ENCODE data around the gene MYT1.

Gene MYT1

GRCh38 chr20:64189530-64189966 lies 25.3 kb downstream of the MYT1 start:
- H3K27me3 ChIP-seq (ENCODE audit: control insufficient read depth in 1 of 2, insufficient read depth in 2 of 2, low read length in 2 of 2): peaks cover 5 to 8% of the 10 kb centered on the region in 2 donors

DNA sequence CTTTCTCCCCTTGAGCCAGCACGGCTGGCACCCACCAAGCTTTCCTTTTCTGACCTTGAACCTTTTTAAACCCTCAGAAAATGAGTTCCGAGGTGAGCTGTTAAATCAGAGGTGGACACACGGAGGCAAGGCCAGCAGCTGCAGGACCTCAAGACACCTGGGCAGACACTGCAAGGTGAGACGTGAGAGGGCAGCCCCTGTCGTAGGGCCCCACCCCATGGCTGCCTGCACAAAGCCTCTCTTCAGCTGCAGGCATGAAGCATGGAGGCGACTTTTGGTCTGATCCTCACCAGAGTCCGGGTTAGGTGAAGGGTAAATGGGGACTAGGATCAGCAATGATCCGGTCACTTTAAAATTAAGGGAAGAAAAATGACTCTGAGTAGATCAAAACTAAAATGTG lies 25.7 kb downstream of the MYT1 start:
- no peaks in the 10 kb centered on the region for H3K4me1 ChIP-seq (ENCODE audit: control insufficient read depth in 1 of 2, insufficient read depth in 2 of 2, low read length in 2 of 2)
- no peaks in the 10 kb centered on the region for H3K36me3 ChIP-seq (ENCODE audit: control insufficient read depth in 1 of 2, insufficient read depth in 2 of 2, low read length in 2 of 2)
- H3K27ac ChIP-seq (ENCODE audit: low read depth, low read length): no peak overlapping the region
- H3K27me3 ChIP-seq (ENCODE audit: control insufficient read depth in 1 of 2, insufficient read depth in 2 of 2, low read length in 2 of 2): peaks cover 5 to 8% of the 10 kb centered on the region in 2 donors
- H3K9me3 ChIP-seq (ENCODE audit: control insufficient read depth in 1 of 2, low read length in 2 of 2): no peaks in the 10 kb centered on the region
- no peak overlapping the region for H3K9ac ChIP-seq (ENCODE audit: low read depth in 1 of 2, low read length in 2 of 2)
- no peak overlapping the region for H3K4me3 ChIP-seq (ENCODE audit: low read depth in 1 of 2, low read length in 2 of 2)

More at GRCh38 chr20:64189530-64189966, 25.3 kb downstream of the MYT1 start:
- no peaks in the 10 kb centered on the region for H3K4me1 ChIP-seq (ENCODE audit: control insufficient read depth in 1 of 2, insufficient read depth in 2 of 2, low read length in 2 of 2)
- no peak overlapping the region for H3K9ac ChIP-seq (ENCODE audit: low read depth in 1 of 2, low read length in 2 of 2)
- no peaks in the 10 kb centered on the region for H3K9me3 ChIP-seq (ENCODE audit: control insufficient read depth in 1 of 2, low read length in 2 of 2)
- no peak overlapping the region for H3K27ac ChIP-seq (ENCODE audit: low read depth, low read length)
- no peak overlapping the region for H3K4me3 ChIP-seq (ENCODE audit: low read depth in 1 of 2, low read length in 2 of 2)
- H3K36me3 ChIP-seq (ENCODE audit: control insufficient read depth in 1 of 2, insufficient read depth in 2 of 2, low read length in 2 of 2): no peaks in the 10 kb centered on the region

DNA sequence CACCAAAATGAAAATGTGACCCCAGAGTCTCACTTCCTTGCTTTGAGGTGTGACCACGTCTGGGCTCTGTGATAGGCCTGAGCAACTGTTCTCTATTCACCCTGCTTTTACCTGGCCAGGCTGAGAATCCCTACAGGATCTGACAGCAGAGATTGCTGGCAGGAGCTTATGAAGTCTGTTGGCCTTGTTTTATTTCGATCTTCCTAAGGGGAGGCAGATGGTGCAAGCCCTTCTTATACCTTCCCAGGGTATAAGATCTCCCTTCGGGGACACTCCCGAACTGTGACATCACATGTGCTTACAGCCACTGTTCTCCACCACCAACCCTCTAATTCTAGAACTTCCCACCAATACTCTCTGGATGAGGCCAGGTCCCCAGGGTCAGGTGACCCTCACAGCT lies 26.8 kb downstream of the MYT1 start:
- H3K27ac ChIP-seq (ENCODE audit: low read depth, low read length): no peak overlapping the region

DNA sequence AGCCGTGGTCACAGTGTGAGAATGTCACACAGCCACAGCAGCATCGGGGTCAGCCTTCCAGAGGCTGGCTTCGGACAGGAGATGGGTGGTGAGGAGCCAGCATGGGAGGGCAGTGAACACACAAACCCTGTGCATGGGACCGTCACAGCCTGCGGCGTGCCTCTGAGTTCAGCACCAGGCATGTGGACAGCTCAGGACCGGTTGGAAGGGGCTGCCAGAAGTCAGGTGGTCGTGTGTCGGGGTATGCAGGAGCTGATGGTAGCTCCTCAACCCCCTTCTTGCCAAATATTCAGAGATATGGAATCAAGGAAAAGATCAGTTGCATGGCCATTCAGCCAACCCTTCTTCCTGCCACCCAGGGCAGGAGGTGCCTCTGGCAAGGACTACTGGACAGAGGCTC lies 28.2 kb downstream of the MYT1 start:
- H3K4me3 ChIP-seq (ENCODE audit: low read depth in 1 of 2, low read length in 2 of 2): no peak overlapping the region
- no peaks in the 10 kb centered on the region for H3K9me3 ChIP-seq (ENCODE audit: control insufficient read depth in 1 of 2, low read length in 2 of 2)
- no peaks in the 10 kb centered on the region for H3K4me1 ChIP-seq (ENCODE audit: control insufficient read depth in 1 of 2, insufficient read depth in 2 of 2, low read length in 2 of 2)
- no peak overlapping the region for H3K9ac ChIP-seq (ENCODE audit: low read depth in 1 of 2, low read length in 2 of 2)
- H3K27ac ChIP-seq (ENCODE audit: low read depth, low read length): no peak overlapping the region
- no peaks in the 10 kb centered on the region for H3K36me3 ChIP-seq (ENCODE audit: control insufficient read depth in 1 of 2, insufficient read depth in 2 of 2, low read length in 2 of 2)
- peaks cover 5 to 8% of the 10 kb centered on the region in 2 donors for H3K27me3 ChIP-seq (ENCODE audit: control insufficient read depth in 1 of 2, insufficient read depth in 2 of 2, low read length in 2 of 2)

More for the DNA sequence above, 26.8 kb downstream of the MYT1 start:
- Histone ChIP-seq H3K9me3 (ENCODE audit: control insufficient read depth in 1 of 2, low read length in 2 of 2) (no peaks in the 10 kb centered on the region), H3K9ac (ENCODE audit: low read depth in 1 of 2, low read length in 2 of 2) (no peak overlapping the region), H3K4me3 (ENCODE audit: low read depth in 1 of 2, low read length in 2 of 2) (no peak overlapping the region), H3K36me3 (ENCODE audit: control insufficient read depth in 1 of 2, insufficient read depth in 2 of 2, low read length in 2 of 2) (no peaks in the 10 kb centered on the region), H3K4me1 (ENCODE audit: control insufficient read depth in 1 of 2, insufficient read depth in 2 of 2, low read length in 2 of 2) (no peaks in the 10 kb centered on the region), H3K27me3 (ENCODE audit: control insufficient read depth in 1 of 2, insufficient read depth in 2 of 2, low read length in 2 of 2) (peaks cover 5 to 8% of the 10 kb centered on the region in 2 donors)

DNA sequence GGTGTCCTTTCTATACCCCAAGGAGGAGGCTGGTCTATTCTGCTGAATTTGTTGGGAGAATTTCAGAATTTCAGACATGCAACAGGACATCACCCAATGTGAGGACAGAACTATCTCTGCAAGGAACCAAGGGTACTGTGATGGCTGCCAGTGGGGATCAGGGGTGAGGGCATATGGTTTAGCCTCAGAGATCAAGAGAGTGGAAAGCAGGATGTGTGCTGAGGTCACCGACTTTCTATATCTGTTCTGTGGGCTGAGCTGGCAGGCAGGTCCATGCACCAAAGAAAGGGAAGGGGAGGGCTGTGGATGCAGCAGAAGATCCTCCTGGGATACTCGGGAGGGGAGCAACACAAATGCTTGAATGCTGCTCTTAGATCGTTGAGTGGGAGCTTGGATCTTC lies 28.8 kb downstream of the MYT1 start:
- Histone ChIP-seq H3K9me3 (ENCODE audit: control insufficient read depth in 1 of 2, low read length in 2 of 2) (no peaks in the 10 kb centered on the region), H3K27ac (ENCODE audit: low read depth, low read length) (no peak overlapping the region), H3K36me3 (ENCODE audit: control insufficient read depth in 1 of 2, insufficient read depth in 2 of 2, low read length in 2 of 2) (no peaks in the 10 kb centered on the region), H3K27me3 (ENCODE audit: control insufficient read depth in 1 of 2, insufficient read depth in 2 of 2, low read length in 2 of 2) (peaks cover 5 to 8% of the 10 kb centered on the region in 2 donors), H3K4me3 (ENCODE audit: low read depth in 1 of 2, low read length in 2 of 2) (no peak overlapping the region), H3K9ac (ENCODE audit: low read depth in 1 of 2, low read length in 2 of 2) (no peak overlapping the region), H3K4me1 (ENCODE audit: control insufficient read depth in 1 of 2, insufficient read depth in 2 of 2, low read length in 2 of 2) (no peaks in the 10 kb centered on the region)

- H3K4me1 ChIP-seq (ENCODE audit: control insufficient read depth in 1 of 2, insufficient read depth in 2 of 2, low read length in 2 of 2): no peaks in the 10 kb centered on the region
- peaks cover 5 to 8% of the 10 kb centered on the region in 2 donors for H3K27me3 ChIP-seq (ENCODE audit: control insufficient read depth in 1 of 2, insufficient read depth in 2 of 2, low read length in 2 of 2)
- no peak overlapping the region for H3K4me3 ChIP-seq (ENCODE audit: low read depth in 1 of 2, low read length in 2 of 2)
- no peak overlapping the region for H3K9ac ChIP-seq (ENCODE audit: low read depth in 1 of 2, low read length in 2 of 2)
- H3K9me3 ChIP-seq (ENCODE audit: control insufficient read depth in 1 of 2, low read length in 2 of 2): no peaks in the 10 kb centered on the region
- no peak overlapping the region for H3K27ac ChIP-seq (ENCODE audit: low read depth, low read length)
- no peaks in the 10 kb centered on the region for H3K36me3 ChIP-seq (ENCODE audit: control insufficient read depth in 1 of 2, insufficient read depth in 2 of 2, low read length in 2 of 2)
Measured at GRCh38 chr20:64194269-64194668, 30.0 kb downstream of the MYT1 start.

DNA sequence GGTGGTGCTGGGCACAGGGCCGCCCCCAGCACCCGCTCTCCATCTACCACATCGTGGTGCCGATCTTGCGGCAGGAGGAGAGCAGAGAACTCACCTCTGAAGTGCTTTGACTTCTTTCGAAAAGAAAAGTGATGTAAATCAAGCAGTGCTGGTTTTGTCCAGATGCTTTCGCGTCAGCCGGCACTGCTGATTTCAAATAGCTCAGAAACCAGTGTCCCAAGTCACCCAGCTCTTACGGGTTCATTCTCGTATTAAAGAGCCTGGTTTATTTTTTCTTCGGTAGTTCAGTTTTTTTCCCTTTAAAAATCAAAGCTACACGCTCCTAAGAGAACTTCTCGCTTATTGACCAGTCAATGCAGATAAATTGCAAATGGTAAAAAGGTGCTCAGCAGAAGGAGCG lies 32.1 kb downstream of the MYT1 start:
- H3K27me3 ChIP-seq (ENCODE audit: control insufficient read depth in 1 of 2, insufficient read depth in 2 of 2, low read length in 2 of 2): peaks cover 5 to 8% of the 10 kb centered on the region in 2 donors
- no peak overlapping the region for H3K4me3 ChIP-seq (ENCODE audit: low read depth in 1 of 2, low read length in 2 of 2)
- H3K4me1 ChIP-seq (ENCODE audit: control insufficient read depth in 1 of 2, insufficient read depth in 2 of 2, low read length in 2 of 2): no peaks in the 10 kb centered on the region
- H3K9ac ChIP-seq (ENCODE audit: low read depth in 1 of 2, low read length in 2 of 2): no peak overlapping the region
- no peak overlapping the region for H3K27ac ChIP-seq (ENCODE audit: low read depth, low read length)
- H3K36me3 ChIP-seq (ENCODE audit: control insufficient read depth in 1 of 2, insufficient read depth in 2 of 2, low read length in 2 of 2): no peaks in the 10 kb centered on the region
- no peaks in the 10 kb centered on the region for H3K9me3 ChIP-seq (ENCODE audit: control insufficient read depth in 1 of 2, low read length in 2 of 2)

- Histone ChIP-seq H3K4me1 (ENCODE audit: control insufficient read depth in 1 of 2, insufficient read depth in 2 of 2, low read length in 2 of 2) (no peaks in the 10 kb centered on the region), H3K27ac (ENCODE audit: low read depth, low read length) (no peak overlapping the region), H3K27me3 (ENCODE audit: control insufficient read depth in 1 of 2, insufficient read depth in 2 of 2, low read length in 2 of 2) (peaks cover 5 to 8% of the 10 kb centered on the region in 2 donors), H3K36me3 (ENCODE audit: control insufficient read depth in 1 of 2, insufficient read depth in 2 of 2, low read length in 2 of 2) (no peaks in the 10 kb centered on the region), H3K9me3 (ENCODE audit: control insufficient read depth in 1 of 2, low read length in 2 of 2) (no peaks in the 10 kb centered on the region), H3K9ac (ENCODE audit: low read depth in 1 of 2, low read length in 2 of 2) (no peak overlapping the region), H3K4me3 (ENCODE audit: low read depth in 1 of 2, low read length in 2 of 2) (no peak overlapping the region)
Measured at GRCh38 chr20:64196847-64197306, 32.6 kb downstream of the MYT1 start.

GRCh38 chr20:64198347-64198746 lies 34.1 kb downstream of the MYT1 start:
- peaks cover 0 to 3% of the 10 kb centered on the region in 2 donors for H3K27me3 ChIP-seq (ENCODE audit: control insufficient read depth in 1 of 2, insufficient read depth in 2 of 2, low read length in 2 of 2)
- no peak overlapping the region for H3K27ac ChIP-seq (ENCODE audit: low read depth, low read length)
- H3K36me3 ChIP-seq (ENCODE audit: control insufficient read depth in 1 of 2, insufficient read depth in 2 of 2, low read length in 2 of 2): no peaks in the 10 kb centered on the region
- no peak overlapping the region for H3K9ac ChIP-seq (ENCODE audit: low read depth in 1 of 2, low read length in 2 of 2)
- no peaks in the 10 kb centered on the region for H3K9me3 ChIP-seq (ENCODE audit: control insufficient read depth in 1 of 2, low read length in 2 of 2)
- no peaks in the 10 kb centered on the region for H3K4me1 ChIP-seq (ENCODE audit: control insufficient read depth in 1 of 2, insufficient read depth in 2 of 2, low read length in 2 of 2)
- no peak overlapping the region for H3K4me3 ChIP-seq (ENCODE audit: low read depth in 1 of 2, low read length in 2 of 2)

GRCh38 chr20:64199395-64199794 lies 35.1 kb downstream of the MYT1 start:
- Histone ChIP-seq H3K27ac (ENCODE audit: low read depth, low read length) (no peak overlapping the region), H3K27me3 (ENCODE audit: control insufficient read depth in 1 of 2, insufficient read depth in 2 of 2, low read length in 2 of 2) (no peaks in the 10 kb centered on the region), H3K4me3 (ENCODE audit: low read depth in 1 of 2, low read length in 2 of 2) (no peak overlapping the region), H3K9me3 (ENCODE audit: control insufficient read depth in 1 of 2, low read length in 2 of 2) (no peaks in the 10 kb centered on the region), H3K9ac (ENCODE audit: low read depth in 1 of 2, low read length in 2 of 2) (no peak overlapping the region), H3K4me1 (ENCODE audit: control insufficient read depth in 1 of 2, insufficient read depth in 2 of 2, low read length in 2 of 2) (no peaks in the 10 kb centered on the region), H3K36me3 (ENCODE audit: control insufficient read depth in 1 of 2, insufficient read depth in 2 of 2, low read length in 2 of 2) (no peaks in the 10 kb centered on the region)

DNA sequence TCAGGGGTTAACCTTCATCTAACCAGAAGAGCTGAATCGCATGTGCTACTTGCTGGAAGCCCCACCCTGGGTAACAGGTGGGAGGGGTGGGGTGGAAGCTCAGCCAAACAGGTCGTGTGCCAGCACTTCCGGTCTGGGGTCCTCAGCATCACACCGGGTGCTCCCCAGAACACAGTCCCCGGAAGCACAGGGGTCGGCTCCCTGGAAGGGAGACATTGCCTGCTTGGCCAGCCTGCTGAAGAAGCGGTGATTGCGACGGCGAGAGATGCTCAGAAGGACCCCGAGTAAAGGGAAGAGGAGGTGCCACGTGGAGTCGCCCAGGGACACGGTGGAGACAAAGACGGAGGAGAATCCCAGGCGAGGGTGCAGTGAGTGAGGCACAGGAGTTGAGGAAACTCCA lies 36.5 kb downstream of the MYT1 start:
- Histone ChIP-seq H3K9me3 (ENCODE audit: control insufficient read depth in 1 of 2, low read length in 2 of 2) (no peaks in the 10 kb centered on the region), H3K4me1 (ENCODE audit: control insufficient read depth in 1 of 2, insufficient read depth in 2 of 2, low read length in 2 of 2) (no peaks in the 10 kb centered on the region), H3K36me3 (ENCODE audit: control insufficient read depth in 1 of 2, insufficient read depth in 2 of 2, low read length in 2 of 2) (no peaks in the 10 kb centered on the region), H3K27ac (ENCODE audit: low read depth, low read length) (no peak overlapping the region), H3K4me3 (ENCODE audit: low read depth in 1 of 2, low read length in 2 of 2) (no peak overlapping the region), H3K9ac (ENCODE audit: low read depth in 1 of 2, low read length in 2 of 2) (no peak overlapping the region), H3K27me3 (ENCODE audit: control insufficient read depth in 1 of 2, insufficient read depth in 2 of 2, low read length in 2 of 2) (no peaks in the 10 kb centered on the region)
